ENCODE measurements around the gene SNX1.

Gene SNX1

GRCh38 chr15:64146520-64146884, 50.7 kb downstream of the SNX1 start:
- H3K36me3 Mint-ChIP-seq: peaks cover 2% of the 10 kb centered on the region
- H3K27ac Mint-ChIP-seq: no peak overlapping the region

GRCh38 chr15:64146885-64147681, 51.3 kb downstream of the SNX1 start:
- Mint-ChIP-seq H3K27me3 (peaks cover 2% of the 10 kb centered on the region), H3K27ac (no peak overlapping the region), H3K36me3 (no peaks in the 10 kb centered on the region), H3K4me1 (peaks cover 16% of the 10 kb centered on the region), H3K4me3 (no peak overlapping the region), H3K9me3 (no peaks in the 10 kb centered on the region)

More at GRCh38 chr15:64146520-64146884, 50.7 kb downstream of the SNX1 start:
- peaks cover 2% of the 10 kb centered on the region for H3K27me3 Mint-ChIP-seq
- no peak overlapping the region for H3K4me3 Mint-ChIP-seq
- H3K9me3 Mint-ChIP-seq: no peaks in the 10 kb centered on the region
- H3K4me1 Mint-ChIP-seq: peaks cover 16% of the 10 kb centered on the region

- no peak overlapping the region for H3K4me3 Mint-ChIP-seq
- no peaks in the 10 kb centered on the region for H3K9me3 Mint-ChIP-seq
- H3K4me1 Mint-ChIP-seq: peaks cover 16% of the 10 kb centered on the region
- peaks cover 2% of the 10 kb centered on the region for H3K27me3 Mint-ChIP-seq
- no peak overlapping the region for H3K27ac Mint-ChIP-seq
- no peaks in the 10 kb centered on the region for H3K36me3 Mint-ChIP-seq
Measured at GRCh38 chr15:64148168-64148567, 52.4 kb downstream of the SNX1 start.

- no peak overlapping the region for H3K27ac Mint-ChIP-seq
Measured at GRCh38 chr15:64148581-64148980, 52.8 kb downstream of the SNX1 start.

GRCh38 chr15:64149424-64149823, 53.6 kb downstream of the SNX1 start:
- Mint-ChIP-seq H3K27me3 (peaks cover 4% of the 10 kb centered on the region), H3K27ac (no peak overlapping the region), H3K9me3 (no peaks in the 10 kb centered on the region), H3K36me3 (peaks cover 2% of the 10 kb centered on the region), H3K4me1 (peaks cover 23% of the 10 kb centered on the region), H3K4me3 (no peak overlapping the region)

More at GRCh38 chr15:64148581-64148980, 52.8 kb downstream of the SNX1 start:
- Mint-ChIP-seq H3K36me3 (peaks cover 1% of the 10 kb centered on the region), H3K27me3 (peaks cover 4% of the 10 kb centered on the region), H3K4me1 (peaks cover 20% of the 10 kb centered on the region), H3K9me3 (no peaks in the 10 kb centered on the region), H3K4me3 (no peak overlapping the region)

GRCh38 chr15:64149893-64150578, 54.3 kb downstream of the SNX1 start:
- no peak overlapping the region for H3K27ac Mint-ChIP-seq
- peaks cover 4% of the 10 kb centered on the region for H3K27me3 Mint-ChIP-seq
- peaks cover 23% of the 10 kb centered on the region for H3K4me1 Mint-ChIP-seq
- H3K4me3 Mint-ChIP-seq: no peak overlapping the region
- no peaks in the 10 kb centered on the region for H3K9me3 Mint-ChIP-seq
- H3K36me3 Mint-ChIP-seq: peaks cover 3% of the 10 kb centered on the region

- H3K4me1 Mint-ChIP-seq: peaks cover 23% of the 10 kb centered on the region
- peaks cover 6% of the 10 kb centered on the region for H3K36me3 Mint-ChIP-seq
- H3K27ac Mint-ChIP-seq: no peak within 1 kb of the TSS
- no peaks in the 10 kb centered on the region for H3K9me3 Mint-ChIP-seq
- peak within 1 kb of the TSS; percentile 74 for H3K4me3 Mint-ChIP-seq
- peaks cover 4% of the 10 kb centered on the region for H3K27me3 Mint-ChIP-seq
Measured at GRCh38 chr15:64151727-64152506, 56.1 kb downstream of the SNX1 start, which contains the start of gene SNX22. TSS of gene SNX22 (plus strand) at chr15:64151731. CDS start at chr15:64151776, 45 bp downstream.

- Mint-ChIP-seq H3K9me3 (no peaks in the 10 kb centered on the region), H3K36me3 (peaks cover 6% of the 10 kb centered on the region), H3K4me1 (peaks cover 23% of the 10 kb centered on the region), H3K4me3 (peak overlapping the region; percentile 42), H3K27ac (no peak overlapping the region), H3K27me3 (peaks cover 4% of the 10 kb centered on the region)
Measured at GRCh38 chr15:64152507-64153387, 57.0 kb downstream of the SNX1 start.

- Mint-ChIP-seq H3K4me1 (peaks cover 30% of the 10 kb centered on the region), H3K9me3 (no peaks in the 10 kb centered on the region), H3K36me3 (peaks cover 11% of the 10 kb centered on the region), H3K4me3 (peak overlapping the region; percentile 79), H3K27ac (peak overlapping the region; percentile 57), H3K27me3 (peaks cover 4% of the 10 kb centered on the region)
Measured at GRCh38 chr15:64153480-64154367, 57.9 kb downstream of the SNX1 start.

- Mint-ChIP-seq H3K4me3 (no peak overlapping the region), H3K27me3 (peaks cover 2% of the 10 kb centered on the region), H3K27ac (peak overlapping the region; percentile 87), H3K36me3 (peaks cover 18% of the 10 kb centered on the region), H3K9me3 (no peaks in the 10 kb centered on the region), H3K4me1 (peaks cover 30% of the 10 kb centered on the region)
Measured at GRCh38 chr15:64155802-64156651, 60.2 kb downstream of the SNX1 start.

- Mint-ChIP-seq H3K4me1 (peaks cover 31% of the 10 kb centered on the region), H3K9me3 (no peaks in the 10 kb centered on the region), H3K4me3 (no peak overlapping the region), H3K27me3 (peaks cover 2% of the 10 kb centered on the region), H3K27ac (no peak overlapping the region), H3K36me3 (peaks cover 18% of the 10 kb centered on the region)
Measured at GRCh38 chr15:64156652-64157331, 61.0 kb downstream of the SNX1 start.

GRCh38 chr15:64157599-64158125, 61.9 kb downstream of the SNX1 start:
- Mint-ChIP-seq H3K4me3 (no peak overlapping the region), H3K36me3 (peaks cover 20% of the 10 kb centered on the region), H3K27ac (no peak overlapping the region), H3K4me1 (peaks cover 35% of the 10 kb centered on the region), H3K27me3 (peaks cover 2% of the 10 kb centered on the region), H3K9me3 (no peaks in the 10 kb centered on the region)

All from activated naive CD4-positive, alpha-beta T cell treated with anti-CD3 and anti-CD28 coated beads, Interleukin-2, amount 50 U/mL, for 24 hours (primary cell).